HG02623 (cell line): ENCODE results near the gene CCDC188.

Source experiments
- ATAC-seq: cut with Tn5 transposase; IDR thresholded peaks from one replicate; pipeline ENCODE4 v1.9.1; 2021; ENCODE audit warnings: moderate library complexity; ENCODE audit not compliant: unreplicated experiment

The CCDC188 gene

DNA sequence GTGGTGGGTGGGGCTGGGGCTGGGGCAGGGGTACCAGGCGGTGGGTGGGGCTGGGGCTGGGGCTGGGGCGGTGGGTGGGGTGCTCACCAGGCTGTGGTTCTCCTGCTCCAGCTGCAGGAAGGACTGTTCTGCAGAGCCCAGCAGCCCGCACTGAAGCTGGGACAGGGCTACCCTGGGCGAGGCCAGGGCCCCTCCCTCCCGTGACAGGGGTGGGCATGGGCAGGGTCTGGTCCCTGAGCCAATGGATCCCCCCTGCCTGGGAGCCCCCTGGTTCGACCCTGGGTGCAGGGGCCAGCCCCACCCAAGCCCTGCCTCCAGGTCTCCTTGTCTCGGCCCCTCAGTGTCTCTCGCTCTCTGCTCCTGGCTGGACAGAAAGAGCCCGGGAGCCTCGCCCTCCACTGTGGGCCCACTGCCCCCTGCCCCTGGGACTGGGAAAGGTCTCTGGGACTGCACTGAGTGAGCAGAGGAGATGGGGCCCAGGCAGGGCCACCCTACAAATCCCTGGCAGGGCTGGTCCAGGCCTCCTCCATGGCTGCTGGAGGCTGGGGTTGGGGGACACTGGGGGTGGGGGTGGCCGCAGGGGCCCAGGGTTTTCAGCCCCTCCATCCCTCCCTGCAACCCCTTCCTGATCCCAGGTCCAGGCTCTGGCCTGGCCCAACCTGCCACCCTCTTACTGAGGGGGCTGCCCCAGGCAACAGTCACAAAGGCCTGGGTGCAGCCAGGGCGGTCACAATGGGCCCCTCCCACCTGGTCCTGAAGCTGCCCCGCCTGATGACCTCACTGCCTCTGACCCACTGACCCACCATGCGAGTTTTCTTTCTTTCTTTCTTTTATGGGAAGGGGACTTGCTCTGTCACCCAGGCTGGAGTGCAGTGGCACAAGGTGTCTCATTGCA is at the start of gene CCDC188:
TSS of gene CCDC188 (minus strand) at position 675 of the 895 bp plus-strand sequence. CDS start at position 606, 69 bp downstream.
- no peak for ATAC-seq

GRCh38 chr22:20199906-20200305 is 49.1 kb upstream of the CCDC188 start:
- no peak for ATAC-seq

GRCh38 chr22:20199413-20199842 is 48.6 kb upstream of the CCDC188 start:
- no peak for ATAC-seq

DNA sequence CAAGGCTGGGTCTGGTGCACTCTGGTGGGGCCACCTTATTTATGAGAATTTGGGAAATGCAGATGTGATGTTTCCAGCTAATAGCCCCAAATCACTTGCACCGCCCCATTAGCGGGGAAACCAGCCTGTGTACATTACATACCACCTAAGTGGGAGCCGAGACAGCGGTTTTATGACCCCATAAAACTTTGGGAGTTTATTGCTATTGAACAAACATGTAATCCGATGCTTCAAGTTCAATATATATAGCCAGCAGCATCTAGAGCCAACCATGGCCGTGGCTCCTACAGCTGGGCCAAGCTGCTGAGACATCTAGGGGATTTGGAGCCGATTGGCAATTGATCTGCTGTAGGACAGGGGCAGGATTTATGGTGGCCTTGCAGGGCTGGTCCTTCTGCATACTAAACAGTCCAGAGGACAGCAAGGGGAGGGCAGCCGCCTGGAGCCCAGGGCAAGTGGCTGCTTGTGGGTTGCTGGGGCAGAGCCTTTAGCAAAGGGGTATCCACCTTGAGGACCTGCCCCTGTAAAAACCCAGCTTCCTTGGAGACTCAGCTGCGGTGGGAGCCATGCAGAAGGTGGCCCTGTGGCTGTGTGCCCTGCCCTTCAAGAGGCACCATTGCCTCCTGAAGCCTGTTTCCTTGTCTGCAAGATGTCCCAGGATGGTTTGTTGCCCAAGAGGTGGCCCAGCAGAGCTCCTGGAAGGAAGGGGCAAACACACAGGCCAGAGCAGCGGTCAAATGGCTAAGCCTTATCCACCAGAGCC is 47.9 kb upstream of the CCDC188 start:
- no peak for ATAC-seq

- no peak for ATAC-seq
Measured at GRCh38 chr22:20197407-20198030, 46.7 kb upstream of the CCDC188 start.

GRCh38 chr22:20196094-20196842 is 45.4 kb upstream of the CCDC188 start:
- no peak for ATAC-seq

DNA sequence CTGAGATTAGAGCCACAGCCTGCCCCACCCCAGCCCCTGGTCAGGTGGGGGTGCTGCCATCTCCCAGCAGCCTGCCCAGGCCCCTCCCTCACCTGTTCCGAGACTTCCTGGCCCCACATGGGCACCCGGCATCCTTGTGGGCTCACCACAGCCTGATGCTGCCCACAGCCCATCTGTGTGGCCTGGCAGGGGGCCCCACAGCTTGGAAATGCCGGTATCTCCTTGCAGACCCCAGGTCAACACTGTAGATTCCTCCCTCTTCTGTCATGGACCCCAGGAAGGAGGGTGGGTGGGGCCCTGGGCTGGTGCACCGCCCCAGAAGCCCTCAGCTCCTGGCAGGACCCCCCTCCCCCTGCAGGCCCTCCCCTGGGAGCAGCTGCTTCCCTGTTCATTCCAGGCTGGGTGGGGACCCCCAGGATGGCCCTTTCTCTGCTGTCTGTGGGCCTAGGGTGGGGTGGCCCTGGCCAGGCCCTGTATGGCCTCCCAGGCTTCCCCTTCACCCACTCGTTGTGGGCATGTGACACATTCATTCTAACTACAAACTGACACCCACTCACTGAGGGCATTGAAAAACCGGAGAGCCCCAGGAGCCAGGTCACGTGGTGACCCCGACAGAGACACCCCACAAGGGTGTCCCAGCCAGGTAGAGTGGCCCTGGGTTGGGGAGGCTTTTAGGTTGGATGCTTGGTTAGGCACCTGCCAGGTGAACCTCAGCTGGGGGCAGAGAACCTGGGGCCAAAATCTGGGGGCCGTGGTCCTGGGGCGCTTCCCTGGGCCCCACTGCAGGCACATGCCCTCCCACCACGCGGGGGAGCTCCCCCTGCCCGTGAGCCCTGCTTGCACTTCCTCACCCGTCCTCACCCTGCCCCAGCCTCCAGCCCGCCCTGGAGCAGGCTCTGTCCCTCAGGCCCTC is 44.1 kb upstream of the CCDC188 start:
- ATAC-seq, result no peak

GRCh38 chr22:20193761-20194494 is 43.1 kb upstream of the CCDC188 start:
- no peak for ATAC-seq

DNA sequence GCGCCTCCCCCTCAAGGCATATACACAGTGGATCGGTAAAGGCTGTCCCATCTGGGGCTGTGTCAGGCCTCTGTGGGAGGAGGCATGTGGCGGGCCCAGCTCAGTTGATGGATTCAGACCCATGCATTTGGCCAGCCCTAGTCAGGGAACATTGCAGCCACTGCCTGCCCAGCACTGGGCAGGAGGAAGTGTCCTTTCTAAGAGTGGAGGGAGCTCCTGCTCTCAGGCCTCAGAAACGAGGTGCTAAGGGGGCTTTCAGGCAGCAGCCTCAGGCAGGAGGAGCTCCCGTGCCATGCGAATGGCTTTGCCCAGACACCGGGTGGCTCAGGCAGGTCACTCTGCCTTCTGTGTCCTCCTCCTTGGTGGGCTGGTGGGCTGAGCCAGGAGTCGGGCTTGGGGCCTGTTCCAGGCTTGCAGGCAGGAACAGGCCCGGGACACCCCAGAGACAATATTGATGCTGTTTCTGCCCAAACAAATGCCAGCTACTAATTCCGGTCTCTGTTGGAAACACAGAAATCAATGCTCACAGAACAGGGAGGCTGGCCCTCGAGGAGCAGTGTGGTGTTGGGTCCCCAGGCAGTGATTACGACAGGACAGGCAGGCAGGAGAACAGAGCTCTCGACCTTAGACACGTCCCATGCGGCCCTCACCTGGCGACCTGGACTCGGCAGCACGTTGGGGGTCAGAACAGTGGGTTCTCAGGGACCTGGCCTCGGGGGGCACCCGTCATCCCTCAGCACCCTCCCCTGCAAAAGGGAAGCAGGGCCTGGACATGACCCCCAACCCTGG is 42.3 kb upstream of the CCDC188 start:
- no peak for ATAC-seq

GRCh38 chr22:20192293-20192971 is 41.6 kb upstream of the CCDC188 start:
- no peak for ATAC-seq

DNA sequence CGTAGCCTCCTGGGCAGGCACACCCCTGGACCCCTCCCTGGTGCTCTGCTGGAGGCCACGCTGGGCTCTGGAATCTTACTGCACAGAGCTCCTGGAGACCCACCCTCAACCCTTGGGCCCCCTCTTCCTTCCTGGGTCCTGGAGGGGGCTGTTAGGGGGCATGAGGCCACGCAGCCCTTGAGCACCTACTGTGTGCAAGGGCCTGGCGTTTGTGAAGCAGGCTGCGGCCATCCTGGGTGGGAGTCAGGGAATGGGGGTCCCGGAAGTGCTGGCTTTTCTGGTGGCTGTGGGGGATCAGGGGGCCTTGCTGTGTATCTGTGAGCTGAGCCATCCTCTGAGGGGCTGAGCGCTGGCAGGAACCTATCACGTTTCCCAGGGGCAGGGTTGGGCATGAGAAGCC is 40.9 kb upstream of the CCDC188 start:
- ATAC-seq, result no peak

DNA sequence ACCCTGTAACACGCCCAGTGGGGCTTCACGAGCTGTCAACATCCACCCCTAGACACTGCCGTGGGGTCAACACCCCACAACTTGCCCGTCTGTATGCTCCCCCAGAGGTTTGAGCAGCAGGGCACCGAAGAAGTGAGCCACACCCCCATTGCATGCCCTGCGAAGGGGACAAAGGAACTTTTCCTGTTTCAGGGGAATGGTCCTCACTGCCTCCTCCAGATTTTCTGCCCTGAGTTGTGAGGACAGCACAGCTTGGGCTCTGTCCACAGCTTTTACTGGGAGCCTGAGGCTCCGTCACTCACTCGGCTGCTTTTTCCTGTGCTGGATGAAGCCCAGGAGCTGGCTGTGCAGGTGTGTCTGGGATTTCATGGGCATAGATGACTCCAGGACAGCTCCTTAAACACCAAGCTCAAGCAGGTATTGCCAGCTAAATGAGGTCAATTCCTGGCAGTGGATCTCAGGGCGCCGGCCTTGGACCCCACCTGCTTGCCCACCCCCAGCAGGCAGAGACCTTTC is 40.2 kb upstream of the CCDC188 start:
- no peak for ATAC-seq

GRCh38 chr22:20188567-20188877 is 37.7 kb upstream of the CCDC188 start:
- ATAC-seq, result no peak

DNA sequence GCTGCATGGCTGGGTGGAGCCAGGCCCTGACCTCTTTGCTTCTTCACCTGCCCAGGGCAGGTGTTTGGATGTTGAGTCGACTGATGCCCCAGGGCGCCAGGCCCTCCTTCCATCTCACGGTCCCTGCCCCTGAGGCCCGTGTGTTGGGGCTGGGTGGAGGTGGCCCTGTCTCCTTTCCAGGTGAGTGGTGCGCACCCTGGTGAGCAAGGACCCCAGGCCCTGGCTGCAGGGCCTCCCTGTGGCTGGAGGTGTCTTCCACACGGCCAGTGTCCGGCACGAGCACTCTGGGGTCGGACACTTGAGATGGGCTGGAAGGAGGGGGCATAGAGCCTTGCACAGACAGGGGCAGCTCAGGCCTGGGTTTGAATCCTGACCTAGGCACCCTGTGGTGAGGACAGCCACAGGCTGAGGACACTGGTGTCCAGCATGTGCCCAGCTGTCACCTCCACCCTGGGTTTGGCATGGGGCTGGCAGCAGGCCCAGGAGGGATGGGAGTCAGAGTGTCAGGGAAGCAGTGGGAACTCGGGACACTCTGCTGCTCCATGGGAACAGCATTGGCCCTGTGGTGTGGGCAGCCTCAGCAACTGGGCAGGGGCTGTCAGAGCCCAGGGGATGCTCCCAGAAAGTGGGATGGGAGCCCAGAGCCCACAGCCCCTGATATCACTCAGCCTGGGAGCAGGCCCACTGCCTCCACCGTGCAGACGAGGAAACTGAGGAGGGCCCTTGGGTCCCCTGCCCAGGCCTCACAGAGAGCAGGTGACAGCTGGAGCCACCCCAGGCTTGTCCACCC is 37.1 kb upstream of the CCDC188 start:
- no peak for ATAC-seq

DNA sequence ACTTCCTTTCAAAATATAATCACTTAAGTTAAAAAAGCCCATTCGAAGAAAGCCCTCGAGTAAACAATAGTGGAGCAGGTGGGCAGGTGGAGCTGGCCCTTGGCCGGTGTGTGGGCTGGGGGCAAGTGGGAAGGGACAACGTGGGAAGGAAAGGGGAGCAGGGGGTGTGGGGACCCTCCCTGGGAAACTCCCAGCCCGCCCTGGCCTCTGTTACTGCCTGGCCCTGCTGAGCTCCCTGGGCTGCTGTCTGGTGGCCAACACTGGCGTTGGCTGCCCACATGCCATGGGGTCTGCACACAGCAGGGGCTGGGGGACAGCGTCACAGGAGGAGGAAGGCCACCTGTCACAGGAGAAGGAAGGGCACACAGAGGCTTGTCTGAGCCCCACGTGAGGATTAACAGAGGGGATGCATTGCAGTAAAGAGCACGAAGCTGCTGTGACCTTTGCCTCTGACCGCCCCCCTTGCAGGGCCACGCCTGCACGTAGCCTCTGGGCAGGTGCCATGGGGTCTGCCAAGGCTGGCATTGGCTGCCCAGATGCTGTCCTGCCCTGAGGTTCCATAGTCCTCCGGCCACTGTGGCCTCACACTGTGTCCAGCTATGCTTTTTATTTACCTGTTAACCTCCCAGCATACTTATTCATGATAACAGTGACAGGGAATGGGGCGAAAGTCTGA is 36.2 kb upstream of the CCDC188 start:
- ATAC-seq, result no peak

DNA sequence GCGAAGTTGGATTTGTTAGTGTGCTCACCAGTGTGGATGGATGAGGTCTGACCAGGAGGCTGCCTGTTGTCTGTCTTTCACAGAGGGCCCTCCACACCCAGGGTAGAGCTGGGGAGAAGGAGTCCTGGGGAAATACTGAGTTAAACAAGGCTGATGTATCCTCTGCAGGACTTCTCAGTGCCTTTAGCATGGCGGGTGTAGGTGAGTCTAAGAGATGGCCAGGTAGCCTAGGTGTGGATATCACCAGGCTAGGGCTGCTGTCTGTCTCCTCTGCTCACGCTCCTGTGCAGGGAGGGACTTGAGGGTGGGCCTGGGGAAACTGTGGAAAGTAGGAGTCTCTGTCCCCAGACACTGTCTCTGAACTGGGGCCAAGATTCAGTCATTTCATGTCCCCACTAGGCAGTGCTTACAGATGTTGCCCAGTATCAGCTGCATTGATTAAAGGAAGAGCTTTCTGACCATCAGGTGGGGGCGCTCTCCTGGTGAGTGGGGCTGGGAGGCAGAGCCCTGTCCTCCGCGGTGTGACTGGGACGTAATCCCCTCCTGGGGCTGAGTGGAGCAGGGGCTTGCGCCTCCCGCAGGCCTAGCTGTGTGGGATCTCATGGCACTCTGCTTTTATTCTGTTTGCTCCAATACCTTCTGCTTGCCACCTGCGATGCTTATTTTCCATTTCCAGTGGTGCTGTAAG is 35.5 kb upstream of the CCDC188 start:
- no peak for ATAC-seq
